Transverse colon (tissue), 4 donors: ENCODE measurements around the gene RAB41. TPM values are rescaled to one million over a fixed set of nuclear protein-coding genes. Genes with fewer than 3 reads are reported as not detected.
"Not testable (repeated sequence)": the region's sequence is repeated elsewhere in the genome, so short reads cannot be mapped to it uniquely, and the experiment has no call there.

Source experiments
- DNase-seq: peaks from one replicate; pipeline ENCODE4 v3.0.0-alpha.2; 2019
- H3K27ac ChIP-seq, 4 donors: fragments of 200-600 bp; sonication (generic); 2 replicates each; pipeline ENCODE4 v1.5.1; 2016 to 2018; ENCODE audit warnings: inconsistent platforms in 4 of 4
- H3K27me3 ChIP-seq: fragments of 200-600 bp; sonication (generic); 2 replicates; pipeline ENCODE4 v1.5.1; 2017; ENCODE audit warnings: inconsistent platforms
- H3K36me3 ChIP-seq, 4 donors: fragments of 200-600 bp; sonication (generic); 2 replicates each; pipeline ENCODE4 v1.5.1; 2017 to 2019; ENCODE audit warnings: inconsistent platforms in 4 of 4
- H3K4me1 ChIP-seq, 4 donors: fragments of 200-600 bp; sonication (generic); 2 replicates each; pipeline ENCODE4 v1.5.1; 2017 to 2020; ENCODE audit warnings: inconsistent platforms in 4 of 4
- H3K4me3 ChIP-seq, 4 donors: fragments of 200-600 bp; sonication (generic); 1 replicate in 1 of 4; 2 replicates in 3 of 4; pipeline versions ENCODE4 v1.5.1 to v1.6.1; 2017 to 2019; ENCODE audit warnings: inconsistent platforms in 4 of 4
- H3K9me3 ChIP-seq, 2 donors: fragments of 200-600 bp; sonication (generic); 2 replicates each; pipeline ENCODE4 v1.5.1; 2017 to 2019; ENCODE audit warnings: inconsistent platforms in 2 of 2
- CTCF ChIP-seq, 5 experiments: fragments of 200-600 bp in 3 of 5; fragments of 450-650 bp in 2 of 5; sonication (generic) in 3 of 5; IDR thresholded peaks; 1 replicate in 2 of 5; 2 replicates in 3 of 5; pipeline ENCODE4 v1.5.1; 2016 to 2017; ENCODE audit warnings: antibody characterized with exemption in 5 of 5, inconsistent platforms in 3 of 5, mild to moderate bottlenecking in 2 of 5, moderate library complexity in 1 of 5
- EP300 ChIP-seq: sonication (generic); formaldehyde crosslinking; IDR thresholded peaks from one replicate; pipeline ENCODE4 v1.6.1; 2017; ENCODE audit warnings: antibody characterized with exemption, low read depth
- POLR2A ChIP-seq: fragments of 450-650 bp; IDR thresholded peaks from one replicate; pipeline ENCODE4 v1.6.1; 2016; ENCODE audit warnings: antibody characterized with exemption, mild to moderate bottlenecking, moderate library complexity
- POLR2AphosphoS5 ChIP-seq, 3 donors: sonication (generic); formaldehyde crosslinking; IDR thresholded peaks; one replicate each; pipeline ENCODE4 v1.6.1; 2016; ENCODE audit warnings: antibody characterized with exemption in 3 of 3
- WGBS, 2 donors: methylation state at CpG; one replicate each; pipeline ENCODE4 v1.1.5; 2018; ENCODE audit warnings: low coverage in 1 of 2; 5-methylcytosine and 5-hydroxymethylcytosine counted together
- in situ Hi-C, 4 donors: fragments of 200-750 bp; cut with MboI; loops; one replicate each; pipeline versions ENCODE4 v1.15.0 to v1.15.1; 2017; ENCODE audit warnings: low sequenced_read_pairs in 3 of 4, low pct_ligation_motif_present in 1 of 4, low pct_unique_long_range_greater_than_20kb in 1 of 4
- intact Hi-C: fragments of 100-400 bp; cut with DNase I; formaldehyde crosslinking; loops from one replicate; pipeline ENCODE4 v1.15.1; 2023; ENCODE audit warnings: low total_unique reads
- total RNA-seq, 4 donors: library from RNA; depleted of rRNA; stranded (reverse); fragments of >200 nt; gene quantifications; one replicate each; pipeline ENCODE4 v1.1.0, GENCODE V29; 2016

The RAB41 gene
- 1 to 10 TPM in 1 of 4 donors, under 1 TPM in 1, not detected in 2; 0.68 to 4.2 TPM for total RNA-seq

- Histone ChIP-seq H3K9me3 (no peaks in the 10 kb centered on the region), H3K27ac (no peak within 1 kb of the TSS), H3K36me3 (no peaks in the 10 kb centered on the region), H3K4me3 (no peak within 1 kb of the TSS), H3K4me1 (no peaks in the 10 kb centered on the region), H3K27me3 (no peaks in the 10 kb centered on the region)
- WGBS, 2 donors: 95% methylated on average over 21 of the region's 21 CpGs; no CpG with 5 or more reads in 1 of the 2 donors
- intact Hi-C loops (no loop called here), in situ Hi-C loops (loop anchor here in 1 of 4 donors (25.0 kb wide), 1 partner anchor 95 kb away; the partner anchor contains the start of gene DGAT2L6)
- no peak for DNase-seq
- no peak for TF ChIP-seq POLR2A
- TF ChIP-seq EP300: no peak
- TF ChIP-seq POLR2AphosphoS5 (IDR thresholded peaks at IDR 0.05): no peak
- no peak for TF ChIP-seq CTCF (IDR thresholded peaks at IDR 0.05)
Measured at GRCh38 chrX:70281951-70282350, at the start of gene RAB41. TSS of gene RAB41 (plus strand) at chrX:70282172. CDS start at chrX:70282218, 46 bp downstream.

- no peaks in the 10 kb centered on the region for H3K36me3 ChIP-seq
- intact Hi-C loops: no loop called here
- no peaks in the 10 kb centered on the region for H3K27me3 ChIP-seq
- no peak for DNase-seq
- TF ChIP-seq POLR2AphosphoS5 (IDR thresholded peaks at IDR 0.05) (no peak), CTCF (IDR thresholded peaks at IDR 0.05) (no peak), POLR2A (no peak), EP300 (no peak)
- 63% methylated on average over 3 of the region's 3 CpGs; no CpG with 5 or more reads in 1 of the 2 donors for WGBS, 2 donors
- in situ Hi-C loops: no loop called here
- H3K4me1 ChIP-seq: no peaks in the 10 kb centered on the region
- no peak within 1 kb of the TSS for H3K4me3 ChIP-seq
- no peak within 1 kb of the TSS for H3K27ac ChIP-seq
- H3K9me3 ChIP-seq: no peaks in the 10 kb centered on the region
Measured at GRCh38 chrX:70234355-70234754, 47.6 kb upstream of the RAB41 start, which contains the start of gene AWAT1. TSS of gene AWAT1 (plus strand) at chrX:70234655. CDS start at chrX:70234696, 41 bp downstream.

- H3K27ac ChIP-seq: no peak overlapping the region
- intact Hi-C loops: no loop called here
- no peak for DNase-seq
- no peak overlapping the region for H3K4me3 ChIP-seq
- H3K27me3 ChIP-seq: no peaks in the 10 kb centered on the region
- WGBS, 2 donors: 89% methylated on average over 1 of the region's 1 CpG; no CpG with 5 or more reads in 1 of the 2 donors
- H3K4me1 ChIP-seq: no peaks in the 10 kb centered on the region
- H3K9me3 ChIP-seq: no peaks in the 10 kb centered on the region
- no peaks in the 10 kb centered on the region for H3K36me3 ChIP-seq
- TF ChIP-seq POLR2AphosphoS5 (IDR thresholded peaks at IDR 0.05) (no peak), POLR2A (no peak), EP300 (no peak), CTCF (IDR thresholded peaks at IDR 0.05) (no peak)
- in situ Hi-C loops: no loop called here
Measured at GRCh38 chrX:70240751-70241150, 41.2 kb upstream of the RAB41 start.

- no peak for DNase-seq
- intact Hi-C loops (no loop called here), in situ Hi-C loops (no loop called here)
- no peak overlapping the region for H3K4me3 ChIP-seq
- H3K27me3 ChIP-seq: no peaks in the 10 kb centered on the region
- H3K36me3 ChIP-seq: no peaks in the 10 kb centered on the region
- no peak for TF ChIP-seq POLR2A
- WGBS, 2 donors: 71 to 72% methylated on average over 2 of the region's 2 CpGs
- H3K27ac ChIP-seq: no peak overlapping the region
- H3K4me1 ChIP-seq: no peaks in the 10 kb centered on the region
- no peaks in the 10 kb centered on the region for H3K9me3 ChIP-seq
Measured at GRCh38 chrX:70241501-70241900, 40.5 kb upstream of the RAB41 start.

- intact Hi-C loops, H3K9me3 ChIP-seq, H3K27ac ChIP-seq, in situ Hi-C loops, H3K4me1 ChIP-seq, H3K4me3 ChIP-seq, H3K36me3 ChIP-seq, H3K27me3 ChIP-seq, DNase-seq: not testable (repeated sequence)
- 85% methylated on average over 5 of the region's 5 CpGs; no CpG with 5 or more reads in 1 of the 2 donors for WGBS, 2 donors
Measured at GRCh38 chrX:70243601-70244000, 38.4 kb upstream of the RAB41 start.
